ENCODE measurements around the gene ARHGAP19.

The ARHGAP19 gene

DNA sequence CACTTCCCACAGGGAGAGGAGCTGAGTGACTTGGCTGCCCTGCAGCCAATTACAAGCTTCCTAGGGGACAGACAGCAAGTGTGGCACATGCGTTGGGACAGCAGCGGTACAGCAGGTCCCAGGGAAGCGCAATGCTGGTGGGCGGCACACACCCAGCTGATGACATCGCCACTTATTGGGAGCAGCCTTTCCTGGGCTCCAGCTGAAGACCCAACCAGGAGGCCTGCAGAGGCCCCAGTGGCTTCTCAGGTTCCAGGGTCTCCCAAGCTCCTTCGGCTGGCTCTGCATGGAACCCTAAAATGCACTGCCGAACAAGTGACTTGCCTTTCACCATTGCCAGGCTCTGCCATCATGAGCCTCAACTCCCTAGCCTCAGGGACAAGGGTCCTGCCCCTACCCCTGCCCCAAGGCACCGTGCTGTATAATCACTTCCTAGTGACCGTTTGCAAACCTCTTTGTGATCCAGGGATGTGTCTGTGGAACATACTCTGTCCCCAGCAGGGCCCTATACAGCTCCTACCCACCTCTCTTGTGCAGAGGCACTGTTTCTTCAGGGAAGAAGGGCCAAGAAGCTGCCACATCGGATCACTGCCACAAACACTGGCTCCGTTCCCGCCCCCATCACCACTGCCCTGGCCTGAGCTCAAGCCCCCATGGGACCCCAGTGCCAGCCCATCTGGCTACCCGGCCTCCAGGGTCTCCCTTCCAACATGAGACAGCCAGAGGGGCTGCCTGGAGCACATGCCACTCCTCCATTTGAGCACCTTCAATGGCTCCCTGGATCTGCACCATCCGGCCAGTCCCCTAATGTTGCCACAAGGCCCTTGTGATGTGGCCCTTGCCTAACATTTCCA lies 87.4 kb downstream of the ARHGAP19 start:
- H3K4me3 ChIP-seq (ENCODE audit: low read length): no peak overlapping the region
- DNase-seq (ENCODE audit: low read depth): no peak
- TF ChIP-seq, protein P1, sequence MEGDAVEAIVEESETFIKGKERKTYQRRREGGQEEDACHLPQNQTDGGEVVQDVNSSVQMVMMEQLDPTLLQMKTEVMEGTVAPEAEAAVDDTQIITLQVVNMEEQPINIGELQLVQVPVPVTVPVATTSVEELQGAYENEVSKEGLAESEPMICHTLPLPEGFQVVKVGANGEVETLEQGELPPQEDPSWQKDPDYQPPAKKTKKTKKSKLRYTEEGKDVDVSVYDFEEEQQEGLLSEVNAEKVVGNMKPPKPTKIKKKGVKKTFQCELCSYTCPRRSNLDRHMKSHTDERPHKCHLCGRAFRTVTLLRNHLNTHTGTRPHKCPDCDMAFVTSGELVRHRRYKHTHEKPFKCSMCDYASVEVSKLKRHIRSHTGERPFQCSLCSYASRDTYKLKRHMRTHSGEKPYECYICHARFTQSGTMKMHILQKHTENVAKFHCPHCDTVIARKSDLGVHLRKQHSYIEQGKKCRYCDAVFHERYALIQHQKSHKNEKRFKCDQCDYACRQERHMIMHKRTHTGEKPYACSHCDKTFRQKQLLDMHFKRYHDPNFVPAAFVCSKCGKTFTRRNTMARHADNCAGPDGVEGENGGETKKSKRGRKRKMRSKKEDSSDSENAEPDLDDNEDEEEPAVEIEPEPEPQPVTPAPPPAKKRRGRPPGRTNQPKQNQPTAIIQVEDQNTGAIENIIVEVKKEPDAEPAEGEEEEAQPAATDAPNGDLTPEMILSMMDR (IDR thresholded peaks at IDR 0.05; ENCODE audit: insufficient read depth, low read depth, low read length, missing control alignments): no peak

DNA sequence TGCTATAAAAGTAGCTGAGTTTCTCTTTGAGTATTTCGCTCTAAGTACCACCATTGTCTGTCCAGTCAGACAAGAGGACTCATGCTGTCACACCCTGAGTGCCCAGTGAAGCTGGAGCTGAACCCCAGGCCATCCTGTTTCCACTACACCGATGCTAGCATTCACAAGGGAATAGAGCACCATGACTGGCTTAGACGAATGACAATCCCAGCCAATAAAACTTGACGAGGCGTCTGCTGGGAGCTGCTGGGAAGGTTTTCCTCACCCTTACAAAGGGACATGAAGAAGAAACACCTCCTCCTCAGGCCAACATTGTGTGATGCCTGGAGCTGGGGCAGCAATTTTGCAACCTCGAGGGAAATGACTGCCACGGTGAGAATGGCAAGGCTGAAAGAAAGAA lies 89.2 kb downstream of the ARHGAP19 start:
- no peak overlapping the region for H3K4me3 ChIP-seq (ENCODE audit: low read length)
- DNase-seq (ENCODE audit: low read depth): no peak
- TF ChIP-seq, protein P1 (IDR thresholded peaks at IDR 0.05; ENCODE audit: insufficient read depth, low read depth, low read length, missing control alignments): no peak

DNA sequence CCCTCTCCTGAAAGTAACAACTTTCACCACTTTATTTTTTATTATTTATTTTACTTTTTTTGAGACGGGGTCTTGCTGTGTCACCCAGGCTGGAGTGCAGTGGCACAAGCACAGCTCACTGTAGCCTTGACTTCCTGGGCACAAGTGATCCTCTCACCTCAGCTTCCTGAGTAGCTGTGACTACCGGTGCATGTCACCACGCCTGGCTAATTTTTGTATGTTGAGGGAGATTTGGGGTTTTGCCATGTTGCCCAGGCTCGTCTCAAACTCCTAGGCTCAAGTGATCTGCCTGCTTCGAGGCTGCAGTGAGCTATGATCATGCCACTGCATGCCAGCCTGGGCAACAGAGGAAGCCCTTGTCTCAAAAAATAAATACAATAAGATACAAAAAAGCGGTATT lies 91.8 kb downstream of the ARHGAP19 start:
- DNase-seq (ENCODE audit: low read depth): no peak
- H3K4me3 ChIP-seq (ENCODE audit: low read length): no peak overlapping the region
- TF ChIP-seq, protein P1 (IDR thresholded peaks at IDR 0.05; ENCODE audit: insufficient read depth, low read depth, low read length, missing control alignments): no peak

DNA sequence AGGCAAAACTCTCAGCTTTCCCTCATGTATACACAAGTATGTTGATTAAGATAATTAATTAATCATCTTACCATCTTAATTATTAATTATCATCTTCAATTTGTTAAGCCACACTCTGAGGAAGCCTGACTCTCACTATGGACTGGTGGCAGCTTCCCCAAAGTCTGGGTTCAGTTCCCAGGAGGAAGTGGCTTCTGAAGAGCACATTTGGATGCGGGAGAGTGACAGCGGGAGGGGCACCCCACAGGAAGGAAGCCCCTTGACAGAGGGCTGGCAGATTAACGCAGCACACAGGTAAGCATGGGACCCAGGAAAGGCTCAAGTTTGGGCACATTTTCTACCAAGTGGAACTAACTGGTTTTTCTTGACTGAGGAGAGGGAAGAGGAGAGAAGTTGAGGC lies 93.3 kb downstream of the ARHGAP19 start:
- no peak for DNase-seq (ENCODE audit: low read depth)
- TF ChIP-seq, protein P1 (IDR thresholded peaks at IDR 0.05; ENCODE audit: insufficient read depth, low read depth, low read length, missing control alignments): no peak
- H3K4me3 ChIP-seq (ENCODE audit: low read length): no peak overlapping the region

DNA sequence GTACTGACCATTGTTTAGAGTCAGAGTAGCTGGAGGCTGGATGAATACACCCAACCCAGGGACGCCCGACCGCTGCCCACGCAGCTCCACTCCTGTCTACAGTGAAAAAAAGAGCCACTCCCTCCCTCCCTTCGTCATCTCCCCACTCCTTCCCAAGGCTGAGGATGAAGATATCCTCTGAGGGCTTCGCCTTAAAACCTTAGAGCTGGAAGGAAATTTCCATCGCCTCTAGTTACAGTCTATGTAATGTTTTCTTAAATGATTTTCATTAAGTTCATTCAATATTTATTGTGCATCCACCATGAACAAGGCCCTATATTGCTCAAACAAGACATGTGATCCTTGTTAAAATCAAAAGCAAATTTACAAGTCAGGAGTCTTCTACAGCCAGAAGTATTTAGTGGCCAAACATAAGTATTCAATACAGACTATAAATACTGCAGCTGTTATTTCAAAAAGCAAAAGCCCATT lies 95.4 kb downstream of the ARHGAP19 start:
- no peak overlapping the region for H3K4me3 ChIP-seq (ENCODE audit: low read length)
- TF ChIP-seq, protein P1 (IDR thresholded peaks at IDR 0.05; ENCODE audit: insufficient read depth, low read depth, low read length, missing control alignments): no peak
- no peak for DNase-seq (ENCODE audit: low read depth)

DNA sequence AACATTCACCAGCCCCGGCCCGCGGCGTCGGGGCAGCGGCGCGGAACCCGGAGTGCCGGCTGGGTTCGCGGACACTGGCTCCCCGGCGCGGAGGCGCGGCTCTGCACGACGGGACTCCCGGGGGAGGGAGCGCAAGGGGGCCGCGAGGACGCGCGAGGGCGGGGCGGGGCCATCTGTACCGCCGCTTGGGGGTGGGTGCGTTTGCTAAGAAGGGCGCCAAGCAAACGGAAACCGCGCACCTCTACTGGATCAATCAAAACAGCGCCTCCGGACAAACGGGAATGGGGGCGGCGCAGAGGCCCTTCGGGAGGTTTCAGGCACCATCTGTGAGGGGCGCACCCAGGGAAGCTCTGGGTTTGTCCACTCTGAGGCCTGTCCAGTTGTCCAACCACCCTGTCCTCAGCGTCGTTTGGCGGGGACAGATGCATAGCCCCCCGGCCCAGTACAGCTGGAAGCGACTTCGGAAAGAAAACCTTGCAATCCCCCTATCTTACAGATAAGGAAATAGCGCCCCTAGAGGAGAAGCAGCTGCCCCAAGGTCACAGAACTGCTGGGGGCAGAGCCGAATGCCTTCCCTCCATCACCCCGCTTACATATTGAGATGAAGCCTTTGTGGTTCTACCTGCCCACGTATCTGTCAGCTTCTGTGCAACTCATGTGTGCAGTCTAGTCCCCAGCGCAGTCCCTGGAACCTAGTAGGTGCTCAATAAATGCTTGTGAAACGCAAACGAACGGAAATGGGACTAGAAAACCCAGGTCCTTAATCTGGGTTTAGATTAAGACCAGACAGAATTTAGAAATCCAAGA lies 96.0 kb downstream of the ARHGAP19 start:
- peak overlapping the region; percentile 28 for H3K4me3 ChIP-seq (ENCODE audit: low read length)
- TF ChIP-seq, protein P1 (IDR thresholded peaks at IDR 0.05; ENCODE audit: insufficient read depth, low read depth, low read length, missing control alignments): peak; percentile 67
- DNase-seq (ENCODE audit: low read depth): peak; percentile 61
